HG02970 (cell line): ENCODE results near the gene STRADA.

ENCODE experiments used
- ATAC-seq: cut with Tn5 transposase; IDR thresholded peaks from one replicate; pipeline ENCODE4 v1.9.1; 2021; ENCODE audit warnings: mild to moderate bottlenecking, moderate library complexity, moderate number of reproducible peaks; ENCODE audit not compliant: unreplicated experiment, low FRiP score

Gene STRADA

DNA sequence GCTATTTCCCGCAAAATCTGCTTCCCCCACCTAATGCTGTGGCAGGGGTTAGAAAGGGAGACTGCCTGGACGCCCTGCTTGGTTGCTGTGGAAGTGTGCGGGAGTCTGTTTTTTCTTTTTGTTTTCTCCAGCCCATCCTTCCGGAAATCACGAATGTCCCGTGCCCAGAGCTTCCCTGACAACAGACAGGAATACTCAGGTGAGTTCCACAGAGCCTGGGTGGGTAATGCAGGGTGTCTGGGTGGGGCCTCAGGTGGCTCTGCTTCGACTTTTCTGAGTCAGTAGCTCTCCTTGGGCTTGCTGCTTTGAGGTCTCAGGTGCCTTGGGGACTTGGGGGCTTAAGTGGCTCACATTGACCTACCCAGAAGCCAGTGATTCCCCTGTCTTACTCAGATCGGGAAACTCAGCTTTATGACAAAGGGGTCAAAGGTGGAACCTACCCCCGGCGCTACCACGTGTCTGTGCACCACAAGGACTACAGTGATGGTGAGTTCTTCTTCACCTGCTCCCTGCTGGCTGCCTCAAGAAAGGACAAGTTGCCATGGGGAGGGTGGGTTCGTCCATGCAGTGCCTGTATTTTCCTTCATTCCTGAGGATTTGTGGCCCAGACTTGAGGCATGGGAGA lies 53.1 kb downstream of the STRADA start:
- no peak for ATAC-seq

DNA sequence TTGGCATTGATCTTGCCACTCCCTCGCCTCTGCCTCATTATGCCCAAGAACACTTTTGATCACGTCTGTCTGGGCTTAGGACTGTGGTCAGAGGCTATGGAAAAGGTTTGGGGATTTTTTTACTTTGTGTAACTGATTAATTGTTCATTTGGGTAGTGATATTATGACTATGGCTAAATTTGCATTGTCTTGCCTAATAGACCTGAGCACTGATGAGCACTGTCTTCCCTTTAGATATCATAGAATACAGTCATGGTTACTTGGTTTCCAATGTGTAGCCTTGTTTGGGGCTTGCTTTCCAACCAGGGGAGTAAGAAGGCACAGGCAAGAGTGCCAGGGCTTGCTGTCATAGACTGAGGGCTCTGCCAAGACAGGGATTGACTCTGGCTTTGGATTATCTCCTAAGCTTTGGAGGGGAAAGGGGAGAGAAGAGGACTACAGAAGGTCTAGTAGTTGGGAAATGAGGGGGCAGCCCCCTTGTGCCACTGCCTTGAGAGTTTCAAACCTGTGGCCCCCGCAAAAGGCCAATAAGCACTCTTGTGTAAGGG lies 55.4 kb downstream of the STRADA start:
- ATAC-seq: no peak

DNA sequence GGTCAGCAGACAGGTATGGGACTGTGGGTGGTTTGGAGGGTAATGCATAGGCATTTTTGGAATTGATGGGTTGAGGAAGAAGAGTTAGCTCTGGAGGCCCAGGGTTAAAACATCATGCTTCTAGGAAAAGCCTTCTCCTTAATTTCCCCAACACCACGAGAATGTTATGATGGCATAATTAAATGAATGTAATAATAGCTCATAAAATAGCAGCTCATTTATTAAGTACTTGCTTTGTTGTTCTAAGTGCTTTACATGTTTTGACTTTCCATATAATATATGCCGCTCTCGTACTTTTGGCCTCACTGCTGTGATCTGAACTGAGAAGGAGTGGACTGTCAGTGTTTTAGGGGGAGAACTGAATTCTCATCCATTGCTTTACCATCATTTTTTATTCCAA lies 56.0 kb downstream of the STRADA start:
- no peak for ATAC-seq

DNA sequence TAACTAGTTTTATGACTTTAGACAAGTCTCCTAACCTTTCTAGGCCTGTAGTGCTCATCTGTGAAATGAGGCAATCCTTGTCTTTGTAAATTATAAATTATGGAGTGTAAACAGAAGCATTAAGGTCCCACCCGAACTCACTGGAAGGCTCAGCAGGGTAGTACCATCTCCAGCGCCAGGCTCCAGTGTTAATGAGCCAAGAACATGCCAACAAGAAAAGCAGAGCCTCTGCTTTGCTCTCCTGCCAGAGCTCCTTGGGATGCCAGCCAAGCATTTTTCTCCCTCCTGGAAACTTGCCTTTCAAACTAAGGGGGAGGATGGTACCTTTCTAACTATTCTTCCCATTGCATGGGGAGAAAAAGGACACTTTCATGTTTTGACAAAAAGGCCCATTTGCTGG lies 56.6 kb downstream of the STRADA start:
- ATAC-seq: no peak

DNA sequence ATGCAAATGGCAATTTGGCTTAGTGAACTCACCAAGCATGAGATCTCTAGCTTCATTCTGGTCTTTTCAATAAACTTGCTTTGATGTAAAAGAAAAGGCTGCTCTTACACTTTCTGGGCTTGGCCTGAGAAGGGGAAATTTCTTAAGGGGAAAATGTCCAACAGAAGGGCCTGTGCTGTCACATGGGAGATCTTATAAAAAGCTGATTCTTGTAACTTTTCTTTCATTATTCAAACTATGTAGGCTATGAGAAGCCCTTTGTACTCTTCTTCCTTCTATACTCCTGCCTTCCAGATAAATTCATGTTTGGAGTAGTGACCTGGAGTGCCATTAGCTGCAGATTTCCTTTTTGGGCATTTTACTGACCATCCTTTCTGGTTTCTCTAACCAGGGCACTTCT lies 58.6 kb downstream of the STRADA start:
- no peak for ATAC-seq

DNA sequence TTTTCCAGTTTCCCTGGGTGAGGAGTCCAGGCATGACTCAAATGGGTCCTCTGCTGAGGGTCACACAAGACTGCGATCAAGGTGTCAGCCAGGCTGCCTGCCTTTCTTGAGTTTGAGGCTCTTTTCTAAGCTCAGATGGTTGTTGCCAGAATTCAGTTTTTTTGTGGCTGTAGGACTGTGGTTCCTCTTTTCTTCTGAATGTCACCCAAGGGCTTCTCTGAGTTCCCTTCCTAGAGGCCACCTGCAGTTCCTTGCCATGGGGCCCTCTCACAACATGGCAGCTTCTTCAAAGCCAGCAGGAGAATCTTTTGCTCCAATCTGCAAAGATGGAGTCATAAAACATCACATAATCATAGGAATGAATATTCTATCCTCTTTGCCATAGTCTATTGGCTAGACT lies 59.2 kb downstream of the STRADA start:
- ATAC-seq: no peak

DNA sequence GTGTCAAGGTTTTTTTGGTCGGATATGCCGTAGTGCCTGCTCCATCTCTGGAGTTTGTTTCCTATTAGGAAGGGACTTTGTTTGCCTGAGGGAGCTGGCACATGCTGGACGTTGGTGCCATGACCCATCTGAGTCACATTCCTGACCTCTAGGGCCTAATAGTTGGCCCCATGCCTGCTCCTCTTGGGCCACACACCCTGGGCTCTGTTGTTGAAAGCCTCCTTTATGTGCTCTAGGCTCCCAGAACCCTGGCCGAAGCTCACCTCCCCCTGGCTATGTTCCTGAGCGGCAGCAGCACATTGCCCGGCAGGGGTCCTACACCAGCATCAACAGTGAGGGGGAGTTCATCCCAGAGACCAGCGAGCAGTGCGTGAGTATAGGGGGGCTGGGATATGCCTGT lies 60.1 kb downstream of the STRADA start:
- ATAC-seq: no peak

DNA sequence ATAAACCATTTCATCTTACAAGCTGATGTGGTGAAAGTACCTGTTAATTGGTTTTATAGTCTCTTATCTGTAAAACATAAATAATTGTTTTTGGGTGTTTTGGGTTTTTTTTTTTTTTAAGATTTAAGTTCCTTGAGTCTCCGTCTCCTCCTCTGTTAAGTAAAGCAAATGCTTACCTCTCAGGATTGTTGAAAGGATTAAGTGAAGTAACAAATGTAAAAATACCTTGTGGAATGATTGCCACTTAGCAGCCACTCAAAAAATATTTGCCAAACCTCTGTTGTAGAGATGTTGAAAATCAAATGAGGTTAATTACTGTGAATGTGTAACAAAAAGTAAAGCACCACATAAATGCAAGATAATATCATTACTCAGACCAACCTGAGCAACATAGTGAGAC lies 60.9 kb downstream of the STRADA start:
- no peak for ATAC-seq

DNA sequence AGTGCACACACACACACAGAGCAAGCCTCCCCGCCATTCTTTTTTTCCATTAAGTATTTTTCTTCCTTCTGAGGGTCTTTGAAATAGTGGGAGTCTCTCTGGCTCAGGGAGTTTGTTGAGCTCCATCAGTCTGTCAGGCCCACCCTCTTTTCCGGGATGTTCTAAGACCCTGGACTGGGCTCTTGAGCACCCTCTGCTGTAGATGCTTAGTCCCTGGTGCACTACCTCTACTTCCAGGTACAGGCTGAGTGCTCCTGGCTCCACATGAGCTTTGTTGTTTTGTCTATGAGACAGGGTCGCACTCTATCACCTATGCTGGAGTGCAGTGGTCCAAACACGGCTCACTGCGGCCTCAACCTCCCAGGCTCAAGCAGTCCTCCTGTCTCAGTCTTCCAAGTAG lies 62.4 kb downstream of the STRADA start:
- ATAC-seq: no peak

DNA sequence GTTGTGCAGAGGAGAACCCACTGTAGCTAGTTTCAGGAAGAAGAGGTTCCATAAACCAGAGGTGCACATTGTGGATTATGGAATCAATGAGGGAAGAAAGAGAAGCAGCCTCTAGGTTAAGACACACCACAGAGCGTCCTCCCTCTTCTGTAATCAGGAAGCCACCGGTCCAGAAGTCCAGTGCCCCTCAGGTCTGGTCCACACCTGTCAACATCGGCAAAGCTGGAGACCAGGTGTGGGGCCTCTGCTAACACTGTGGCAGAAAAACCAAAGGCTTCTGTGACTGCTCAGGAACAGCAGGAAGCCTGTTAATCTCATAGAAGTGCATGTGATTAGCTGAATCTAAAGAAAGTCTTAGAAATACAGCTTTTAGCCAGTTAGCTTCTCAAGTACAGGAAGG lies 65.0 kb downstream of the STRADA start:
- ATAC-seq: no peak

DNA sequence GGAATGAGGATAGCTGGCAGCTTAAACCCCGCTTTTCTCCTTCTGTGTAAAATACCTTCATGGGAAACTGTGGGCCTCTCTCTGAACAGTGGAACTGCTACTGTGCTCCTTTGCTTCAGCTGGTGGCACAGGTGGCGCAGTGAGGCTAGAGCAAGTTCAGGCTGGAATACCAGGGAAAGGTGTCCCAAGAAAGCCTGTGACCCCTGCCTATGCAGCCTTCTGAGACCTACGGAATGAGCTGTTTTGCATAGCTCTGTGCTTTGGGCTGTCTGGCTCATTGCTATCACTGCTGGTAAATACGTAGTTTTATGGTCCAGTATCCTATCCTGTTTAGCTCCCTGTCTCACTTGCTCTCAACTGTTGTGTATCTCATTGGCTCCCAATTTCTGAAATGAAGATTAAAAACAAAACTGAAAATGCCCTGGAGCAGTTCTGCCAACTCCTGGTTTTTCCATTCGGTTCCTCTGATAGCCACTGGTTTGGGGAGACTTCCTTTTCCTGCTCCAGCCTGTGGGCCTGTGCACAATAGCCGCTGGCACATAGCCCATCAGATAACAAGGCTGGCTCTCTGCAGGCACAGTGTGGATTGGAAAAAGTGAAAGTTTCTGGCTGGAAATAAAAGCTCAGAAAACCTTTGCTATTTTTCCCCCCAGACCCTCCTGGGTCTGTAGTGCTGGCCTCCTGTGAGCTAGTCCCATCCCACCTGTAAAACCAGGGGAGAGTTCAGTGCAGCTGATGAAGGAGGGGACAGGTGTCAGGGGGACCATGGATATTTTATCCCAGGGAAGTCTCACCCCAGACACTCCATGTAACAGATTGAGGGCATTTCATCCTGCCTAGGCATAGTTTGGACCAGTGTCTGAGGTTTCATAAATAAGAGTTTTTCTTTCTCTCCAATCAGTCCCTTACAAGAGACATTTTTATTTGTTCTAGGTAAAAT lies 65.7 kb downstream of the STRADA start:
- ATAC-seq: no peak

DNA sequence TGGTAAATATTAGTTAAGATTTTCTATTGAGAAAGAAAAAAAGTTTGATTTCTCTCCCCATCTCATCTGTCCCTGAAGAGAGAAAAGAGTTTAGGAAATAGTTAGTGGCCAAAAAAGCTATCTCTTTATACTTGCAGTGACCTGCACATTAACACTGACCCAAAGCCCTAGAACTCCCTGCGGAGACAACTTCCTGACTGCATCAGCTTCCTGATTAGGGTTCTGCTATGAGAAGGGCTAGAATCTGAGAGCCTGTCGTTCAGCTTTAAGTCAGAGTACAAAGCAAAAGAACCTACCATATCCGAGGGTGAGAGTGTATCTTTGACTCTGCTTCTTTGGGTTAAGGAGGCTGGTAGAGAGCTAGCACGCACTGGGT lies 66.4 kb downstream of the STRADA start:
- ATAC-seq: no peak

DNA sequence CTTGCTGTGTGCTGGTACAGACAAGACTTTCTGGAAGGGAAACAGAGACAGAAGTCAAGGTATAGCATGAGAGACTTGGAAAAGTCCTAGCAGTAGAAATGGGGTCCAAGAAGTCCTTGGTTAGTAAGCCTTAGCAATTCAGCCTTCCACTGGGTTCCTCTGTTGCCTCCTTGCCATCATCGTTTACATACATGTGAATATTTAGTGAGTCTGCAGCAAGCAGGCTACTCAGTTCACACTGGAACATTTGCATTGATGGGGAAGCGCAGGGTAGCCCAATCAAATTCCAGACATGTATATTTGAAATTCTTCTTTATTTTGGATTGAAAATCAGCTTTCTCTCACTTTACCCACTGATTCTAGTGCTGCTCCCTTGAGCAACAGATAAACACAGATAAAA lies 68.7 kb downstream of the STRADA start:
- ATAC-seq: no peak

DNA sequence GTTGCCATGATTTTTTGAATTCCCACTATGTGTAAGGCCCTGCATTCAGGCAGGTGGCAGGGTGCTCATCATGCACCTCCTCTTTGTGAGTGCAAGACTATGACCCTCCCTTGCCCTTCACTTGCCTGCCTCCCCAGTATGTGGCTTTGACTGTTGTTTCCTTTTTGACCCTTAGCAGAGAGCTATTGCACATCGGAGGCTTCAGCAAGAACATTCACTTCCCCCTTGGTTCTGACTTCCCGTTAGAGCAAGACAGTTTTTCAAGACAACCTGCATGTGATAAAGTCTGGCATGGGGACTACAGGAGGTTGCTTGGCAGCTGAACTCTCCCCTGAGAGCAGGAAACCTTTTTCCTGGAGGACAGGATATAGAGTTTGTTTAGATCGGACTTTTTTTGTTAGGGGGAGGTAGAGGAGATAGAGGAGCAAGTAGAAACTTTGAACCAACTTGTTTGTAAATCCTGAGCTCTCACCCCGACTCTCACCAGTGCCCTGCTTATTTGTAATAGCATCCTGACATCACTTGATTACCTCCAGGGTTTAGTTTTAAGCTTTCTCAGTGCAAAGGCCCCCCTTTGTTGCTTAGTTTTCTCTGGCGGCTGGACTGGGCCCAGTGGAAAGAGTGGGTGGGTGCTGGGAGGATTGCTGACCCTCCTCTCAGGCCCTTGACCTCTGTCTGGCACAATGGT lies 75.9 kb downstream of the STRADA start:
- ATAC-seq: no peak

DNA sequence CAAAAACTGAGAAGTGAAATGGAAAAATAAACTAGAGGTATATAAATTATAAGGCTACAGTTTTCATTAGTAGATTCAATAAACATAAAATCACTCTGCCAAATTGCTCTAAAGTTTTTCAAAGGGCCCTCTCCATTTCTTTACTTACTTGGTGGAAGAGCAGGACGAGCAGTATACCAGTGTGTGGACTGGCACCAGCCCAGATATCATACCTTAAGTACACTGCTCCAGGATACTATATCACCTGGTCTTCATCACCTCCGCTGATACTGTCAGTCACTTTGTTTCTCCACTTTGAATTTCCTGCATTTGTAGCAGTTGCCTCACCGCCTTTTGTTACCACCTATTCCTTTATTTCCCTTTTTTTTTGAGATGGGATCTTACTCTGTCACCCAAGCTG lies 81.7 kb downstream of the STRADA start:
- no peak for ATAC-seq

DNA sequence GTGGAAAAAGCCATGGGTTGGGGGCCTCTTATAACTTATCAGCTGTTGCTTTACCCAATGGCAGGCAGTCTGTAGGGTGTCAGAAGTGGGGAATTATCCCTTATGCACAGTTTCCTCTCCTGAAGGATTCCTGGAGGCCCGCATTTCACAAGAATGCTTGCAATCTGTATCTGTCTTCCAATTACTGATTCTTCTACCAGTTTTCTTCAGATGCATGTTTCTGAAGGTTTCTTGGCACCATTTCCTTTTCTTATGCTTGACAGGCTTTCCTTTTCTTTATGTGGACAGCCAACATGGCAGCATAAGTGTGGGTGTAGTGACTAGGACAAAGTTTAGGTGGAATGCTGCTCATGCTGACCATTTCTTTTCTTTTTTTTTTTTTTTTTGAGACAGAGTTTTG lies 83.2 kb downstream of the STRADA start:
- ATAC-seq: no peak

DNA sequence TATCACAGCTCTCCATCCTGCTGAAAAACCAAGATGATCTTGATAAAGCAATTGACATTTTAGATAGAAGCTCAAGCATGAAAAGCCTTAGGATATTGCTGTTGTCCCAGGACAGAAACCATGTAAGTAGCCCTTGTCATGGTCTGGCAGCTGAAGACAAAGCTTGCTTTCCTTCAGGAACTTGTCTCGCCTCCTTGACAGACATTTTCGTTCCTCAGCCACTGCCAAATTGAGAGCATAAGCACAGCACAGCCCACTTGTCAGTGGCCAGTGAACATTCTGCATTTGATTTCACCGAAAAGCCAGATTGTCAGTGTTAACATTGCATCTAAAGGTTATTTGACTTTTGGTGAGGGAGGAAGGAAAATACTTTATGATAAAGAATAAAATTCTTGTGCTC lies 83.8 kb downstream of the STRADA start:
- ATAC-seq: no peak

DNA sequence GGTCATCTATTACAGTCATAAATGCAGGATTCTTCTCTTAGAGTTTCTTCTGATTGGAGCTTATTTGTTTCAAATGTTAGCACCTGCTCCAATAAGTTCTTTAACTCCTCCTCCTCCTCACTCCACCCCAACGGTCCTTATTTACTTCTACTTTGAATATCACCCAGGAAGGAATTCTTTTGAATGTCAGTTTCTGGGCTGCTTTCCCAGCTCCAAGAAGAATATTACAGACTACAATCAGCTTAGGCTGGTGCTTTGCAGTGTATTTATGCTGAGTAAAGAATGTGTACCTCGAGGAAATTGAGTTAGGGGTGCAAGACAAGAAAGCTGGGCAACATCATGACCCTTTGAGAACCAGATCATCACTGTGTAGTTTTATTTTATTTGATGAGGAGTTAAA lies 88.5 kb downstream of the STRADA start:
- ATAC-seq: no peak
